Measurements from ENCODE around the gene TTC6.

GRCh38 chr14:37550511-37550910, 44.9 kb upstream of the TTC6 start:
- no peak for TF ChIP-seq POLR2A (IDR thresholded peaks at IDR 0.05; ENCODE audit: low read depth, low read length)
- TF ChIP-seq IKZF1 (conservative IDR thresholded peaks at IDR 0.05), result no peak
- no peak for TF ChIP-seq ZBED1 (IDR thresholded peaks at IDR 0.05; ENCODE audit: borderline replicate concordance)
- TF ChIP-seq POLR2AphosphoS5 (IDR thresholded peaks at IDR 0.05; ENCODE audit: low read length), result no peak
- no peak for TF ChIP-seq ATF3 (IDR thresholded peaks at IDR 0.05; ENCODE audit: borderline replicate concordance, extremely low read depth, low read depth, low read length)
- TF ChIP-seq CTCF (IDR thresholded peaks at IDR 0.05 in 2 of 3, conservative IDR thresholded peaks at IDR 0.05 in 1 of 3; ENCODE audit: control insufficient read depth in 2 of 3, extremely low read depth in 1 of 3, insufficient read depth in 1 of 3, low read depth in 3 of 3, low read length in 3 of 3), result no peak
- no peak for TF ChIP-seq ZNF274 (IDR thresholded peaks at IDR 0.05; ENCODE audit: insufficient read depth, insufficient read length)
- no peak for TF ChIP-seq SIN3A (IDR thresholded peaks at IDR 0.05; ENCODE audit: low read depth, low read length)
- no peak for TF ChIP-seq ATF2 (IDR thresholded peaks at IDR 0.05; ENCODE audit: low read length)
- no peak for TF ChIP-seq HCFC1 (IDR thresholded peaks at IDR 0.05; ENCODE audit: low read length)
- no peak for TF ChIP-seq BCL11A (IDR thresholded peaks at IDR 0.05; ENCODE audit: low read depth, low read length)

Data from GM12878 (cell line).